HepG2 (cell line): ENCODE data around the gene ARPC1B. TPM values are rescaled to one million over a fixed set of nuclear protein-coding genes. Genes with fewer than 3 reads are reported as not detected.

Source experiments
- ARID3A ChIP-seq: IDR thresholded peaks from 2 replicates; pipeline ENCODE4 v1.6.1; 2012; ENCODE audit warnings: low read depth, low read length, improper control_type of control experiment
- BATF2 ChIP-seq: sonication (generic); formaldehyde crosslinking; IDR thresholded peaks from 2 replicates; pipeline ENCODE4 v1.8.0; 2022; ENCODE audit warnings: mild to moderate bottlenecking, missing genetic modification reagents, moderate library complexity
- CEBPB ChIP-seq: IDR thresholded peaks from 2 replicates; pipeline ENCODE4 v1.6.1; 2011; ENCODE audit warnings: low read depth, low read length, improper control_type of control experiment, borderline replicate concordance
- CEBPZ ChIP-seq: IDR thresholded peaks from 2 replicates; pipeline ENCODE4 v1.6.1; 2012; ENCODE audit warnings: low read length, improper control_type of control experiment
- FOSL2 ChIP-seq: sonication (generic); formaldehyde crosslinking; IDR thresholded peaks from 2 replicates; pipeline ENCODE4 v1.4.0; 2020; ENCODE audit warnings: missing genetic modification reagents
- GABPB1 ChIP-seq: IDR thresholded peaks from 2 replicates; pipeline ENCODE4 v1.6.1; 2016; ENCODE audit warnings: mild to moderate bottlenecking, missing genetic modification reagents, moderate library complexity, missing compliant biosample characterization
- HMGXB3 ChIP-seq: sonication (generic); formaldehyde crosslinking; IDR thresholded peaks from 2 replicates; pipeline ENCODE4 v1.4.0; 2020; ENCODE audit warnings: missing genetic modification reagents, borderline replicate concordance
- PAWR ChIP-seq: sonication (generic); formaldehyde crosslinking; IDR thresholded peaks from 2 replicates; pipeline ENCODE4 v1.4.0; 2020; ENCODE audit warnings: missing genetic modification reagents, mild to moderate bottlenecking, borderline replicate concordance
- PHF21A ChIP-seq: sonication (generic); formaldehyde crosslinking; IDR thresholded peaks from 2 replicates; pipeline ENCODE4 v1.5.0; 2020; ENCODE audit warnings: mild to moderate bottlenecking, missing genetic modification reagents
- RAD21 ChIP-seq: fragments of 450-650 bp; formaldehyde crosslinking; IDR thresholded peaks from 2 replicates; pipeline ENCODE4 v1.5.0; 2020; ENCODE audit warnings: mild to moderate bottlenecking
- RNF2 ChIP-seq: fragments of 450-650 bp; conservative IDR thresholded peaks from 2 replicates; pipeline ENCODE4 v1.6.1; 2016; ENCODE audit warnings: low read depth
- RXRA ChIP-seq: sonication (generic); formaldehyde crosslinking; IDR thresholded peaks from 2 replicates; pipeline ENCODE4 v1.5.1; 2020; ENCODE audit warnings: missing genetic modification reagents
- SIX4 ChIP-seq: sonication (generic); formaldehyde crosslinking; IDR thresholded peaks from 2 replicates; pipeline ENCODE4 v1.4.0; 2020; ENCODE audit warnings: missing genetic modification reagents
- WIZ ChIP-seq: sonication (generic); formaldehyde crosslinking; IDR thresholded peaks from 2 replicates; pipeline ENCODE4 v1.5.1; 2020; ENCODE audit warnings: mild to moderate bottlenecking, missing genetic modification reagents
- XRCC5 ChIP-seq: fragments of 200-400 bp; formaldehyde crosslinking; optimal IDR thresholded peaks from 2 replicates; pipeline ENCODE3; 2017; ENCODE audit warnings: mild to moderate bottlenecking, low read length
- ZNF460 ChIP-seq: sonication (generic); formaldehyde crosslinking; IDR thresholded peaks from 2 replicates; pipeline ENCODE4 v1.5.1; 2020; ENCODE audit warnings: missing genetic modification reagents, mild to moderate bottlenecking, borderline replicate concordance
- ZNF644 ChIP-seq: IDR thresholded peaks from 2 replicates; pipeline ENCODE4 v1.6.1; 2016; ENCODE audit warnings: low read depth
- ZNF891 ChIP-seq: sonication (generic); formaldehyde crosslinking; IDR thresholded peaks from 2 replicates; pipeline ENCODE4 v1.5.0; 2020; ENCODE audit warnings: mild to moderate bottlenecking, missing genetic modification reagents
- ZSCAN29 ChIP-seq: sonication (generic); formaldehyde crosslinking; conservative IDR thresholded peaks from 2 replicates; pipeline ENCODE4 v1.4.0; 2020; ENCODE audit warnings: mild to moderate bottlenecking, missing genetic modification reagents
- ZSCAN30 ChIP-seq: sonication (generic); formaldehyde crosslinking; IDR thresholded peaks from 2 replicates; pipeline ENCODE4 v1.5.0; 2020; ENCODE audit warnings: mild to moderate bottlenecking, missing genetic modification reagents
- polyA plus RNA-seq, 8 experiments: library from polyadenylated mRNA; depleted of rRNA in 3 of 8; stranded (reverse) in 7 of 8; unstranded in 1 of 8; fragments of >200 nt; fragmentation: Illumina TruSeq in 4 of 8; extraction: Trizol in 4 of 8; gene quantifications; 2 replicates each; pipeline versions ENCODE4 v1.2.1 to v1.2.3, GENCODE V29; 2011 to 2016; ENCODE audit warnings: low read depth in 4 of 8, missing spikeins in 1 of 8, mixed read lengths in 1 of 8; ENCODE audit not compliant: insufficient read depth in 1 of 8
- total RNA-seq, 5 experiments: library from RNA; depleted of rRNA; stranded (reverse); fragments of >200 nt; fragmentation: Illumina TruSeq; extraction: Trizol; gene quantifications; 2 replicates each; pipeline ENCODE4 v1.2.3, GENCODE V29; 2016; ENCODE audit warnings: low read depth in 1 of 5

ARPC1B gene
- total and polyA plus RNA-seq, 2 of the 13 experiments (the other 11 are each of a cell fraction or from before 2014, with no cell fraction given): 72.9 to 89.1 TPM

DNA sequence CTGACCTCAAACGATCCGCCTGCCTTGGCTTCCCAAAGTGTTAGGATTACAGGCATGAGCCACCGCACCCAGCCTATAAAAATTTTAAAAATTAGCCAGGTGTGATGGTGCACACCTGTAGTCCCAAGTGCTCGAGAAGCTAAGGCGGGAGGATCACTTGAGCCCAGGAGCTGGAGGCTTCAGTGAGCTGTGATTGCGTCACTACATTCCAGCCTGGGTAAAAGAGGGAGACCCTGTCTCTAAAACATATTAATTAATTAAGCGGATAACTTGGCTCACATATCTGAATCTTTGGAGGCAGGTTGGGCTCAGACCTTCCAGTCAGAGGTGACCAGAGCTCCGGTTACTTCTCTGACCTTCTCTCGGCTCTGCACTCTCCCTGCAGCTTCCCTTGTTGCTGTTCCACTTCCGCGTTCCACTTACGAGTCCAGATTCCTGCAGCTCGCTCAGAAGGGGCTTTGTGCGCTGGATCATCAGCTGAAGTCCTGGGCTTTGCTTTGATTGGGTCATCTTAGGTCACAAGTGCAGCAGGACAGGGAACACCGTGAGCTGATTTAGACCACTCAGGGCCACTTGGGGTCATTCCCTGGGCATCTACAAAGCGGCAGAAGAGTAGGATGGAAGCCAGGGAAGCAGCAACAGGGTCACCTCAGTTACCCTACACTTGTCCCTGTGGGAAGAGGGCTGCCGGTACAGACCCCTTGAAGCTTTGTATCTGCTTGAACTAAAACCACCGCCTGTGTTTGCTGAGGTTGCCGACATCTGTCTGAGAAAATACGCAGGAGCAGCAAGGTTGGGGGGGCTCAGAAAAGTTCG is 2.0 kb upstream of the ARPC1B start (continued):
- no peak for TF ChIP-seq WIZ (CRISPR knock-in tag)
- TF ChIP-seq PAWR (CRISPR knock-in tag): no peak
- no peak for TF ChIP-seq ZNF891 (CRISPR knock-in tag)
- TF ChIP-seq CEBPB: peak; percentile 80
- TF ChIP-seq ZNF460: 0 out of 2 replicates have a peak, but pooled peaks have one; percentile 22
- TF ChIP-seq RAD21 (CRISPR knock-in tag): no peak
- peak; percentile 26; the same call in 1 of the 2 replicates for TF ChIP-seq HMGXB3
- no peak for TF ChIP-seq BATF2 (CRISPR knock-in tag)
- TF ChIP-seq RNF2: no peak
- TF ChIP-seq ZNF644 (CRISPR knock-in tag): 0 out of 2 replicates have a peak, but pooled peaks have one; percentile 19
- no peak for TF ChIP-seq SIX4 (CRISPR knock-in tag)
- peak; percentile 93 for TF ChIP-seq PHF21A (CRISPR knock-in tag)
- TF ChIP-seq FOSL2 (CRISPR knock-in tag): peak; percentile 45
- TF ChIP-seq CEBPZ: no peak
- no peak for TF ChIP-seq ZSCAN29 (CRISPR knock-in tag)
- TF ChIP-seq RXRA (CRISPR knock-in tag): peak; percentile 99
- peak; percentile 79 for TF ChIP-seq XRCC5
- TF ChIP-seq ARID3A: peak; percentile 43; the same call in 1 of the 2 replicates
- 0 out of 2 replicates have a peak, but pooled peaks have one; percentile 4 for TF ChIP-seq GABPB1
- no peak for TF ChIP-seq ZSCAN30 (CRISPR knock-in tag)
